T-helper 2 cell treated with Interferon-gamma antibody and Interleukin-4, amounts not matched to agents 5 μg/mL and 100 μg/mL, for 36 hours (primary cell): ENCODE measurements around the gene SPATA2.

Experiments
- DNase-seq: peaks from one replicate; pipeline ENCODE4 v3.0.0; 2021; ENCODE audit warnings: low spot score
- H3K27ac Mint-ChIP-seq: one replicate; pipeline ENCODE4 v1.8.0; 2021; ENCODE audit warnings: mild to moderate bottlenecking, mixed read lengths
- H3K27me3 Mint-ChIP-seq: one replicate; pipeline ENCODE4 v1.8.0; 2021; ENCODE audit warnings: low read depth, mixed read lengths
- H3K36me3 Mint-ChIP-seq: one replicate; pipeline ENCODE4 v1.8.0; 2021; ENCODE audit warnings: low read depth, mixed read lengths
- H3K4me1 Mint-ChIP-seq: one replicate; pipeline ENCODE4 v1.8.0; 2021; ENCODE audit warnings: low read depth, mixed read lengths
- H3K4me3 Mint-ChIP-seq: one replicate; pipeline ENCODE4 v1.8.0; 2022; ENCODE audit warnings: mild to moderate bottlenecking, moderate library complexity, mixed read lengths
- H3K9me3 Mint-ChIP-seq: one replicate; pipeline ENCODE4 v1.8.0; 2021; ENCODE audit warnings: mixed read lengths

The SPATA2 gene

GRCh38 chr20:49889001-49889934, 26.1 kb downstream of the SPATA2 start:
- Mint-ChIP-seq H3K36me3 (peaks cover 26% of the 10 kb centered on the region), H3K4me3 (no peak overlapping the region), H3K27me3 (no peaks in the 10 kb centered on the region), H3K27ac (peak overlapping the region; percentile 41), H3K4me1 (peaks cover 21% of the 10 kb centered on the region), H3K9me3 (no peaks in the 10 kb centered on the region)
- DNase-seq = no peak

- Mint-ChIP-seq H3K36me3 (peaks cover 28% of the 10 kb centered on the region), H3K4me1 (peaks cover 12% of the 10 kb centered on the region), H3K27me3 (no peaks in the 10 kb centered on the region), H3K4me3 (no peak overlapping the region), H3K27ac (peak overlapping the region; percentile 58), H3K9me3 (no peaks in the 10 kb centered on the region)
- DNase-seq = peak; percentile 22
Observed at GRCh38 chr20:49888212-49889000, 26.9 kb downstream of the SPATA2 start.

- H3K36me3 Mint-ChIP-seq = peaks cover 28% of the 10 kb centered on the region
- H3K9me3 Mint-ChIP-seq = no peaks in the 10 kb centered on the region
- H3K4me1 Mint-ChIP-seq = peaks cover 6% of the 10 kb centered on the region
- no peak overlapping the region for H3K4me3 Mint-ChIP-seq
- peak overlapping the region; percentile 77 for H3K27ac Mint-ChIP-seq
- H3K27me3 Mint-ChIP-seq = no peaks in the 10 kb centered on the region
- no peak for DNase-seq
Observed at GRCh38 chr20:49887251-49888211, 27.8 kb downstream of the SPATA2 start.

GRCh38 chr20:49886571-49887213, 28.6 kb downstream of the SPATA2 start:
- no peak overlapping the region for H3K27ac Mint-ChIP-seq

GRCh38 chr20:49885558-49886332, 29.6 kb downstream of the SPATA2 start:
- Mint-ChIP-seq H3K4me3 (no peak overlapping the region), H3K9me3 (no peaks in the 10 kb centered on the region), H3K27ac (no peak overlapping the region), H3K4me1 (peaks cover 5% of the 10 kb centered on the region), H3K36me3 (peaks cover 39% of the 10 kb centered on the region), H3K27me3 (no peaks in the 10 kb centered on the region)
- DNase-seq = no peak

More at GRCh38 chr20:49886571-49887213, 28.6 kb downstream of the SPATA2 start:
- peaks cover 5% of the 10 kb centered on the region for H3K4me1 Mint-ChIP-seq
- peaks cover 36% of the 10 kb centered on the region for H3K36me3 Mint-ChIP-seq
- DNase-seq = no peak
- no peaks in the 10 kb centered on the region for H3K27me3 Mint-ChIP-seq
- H3K4me3 Mint-ChIP-seq = no peak overlapping the region
- no peaks in the 10 kb centered on the region for H3K9me3 Mint-ChIP-seq

- peaks cover under 1% of the 10 kb centered on the region for H3K4me1 Mint-ChIP-seq
- H3K36me3 Mint-ChIP-seq = peaks cover 28% of the 10 kb centered on the region
Observed at GRCh38 chr20:49883246-49883802, 32.0 kb downstream of the SPATA2 start.

GRCh38 chr20:49882171-49882970, 33.0 kb downstream of the SPATA2 start:
- Mint-ChIP-seq H3K36me3 (peaks cover 28% of the 10 kb centered on the region), H3K9me3 (no peaks in the 10 kb centered on the region), H3K27me3 (no peaks in the 10 kb centered on the region), H3K4me1 (no peaks in the 10 kb centered on the region), H3K4me3 (no peak overlapping the region), H3K27ac (no peak overlapping the region)
- DNase-seq = no peak

More at GRCh38 chr20:49883246-49883802, 32.0 kb downstream of the SPATA2 start:
- DNase-seq = no peak
- no peak overlapping the region for H3K27ac Mint-ChIP-seq
- no peaks in the 10 kb centered on the region for H3K9me3 Mint-ChIP-seq
- no peak overlapping the region for H3K4me3 Mint-ChIP-seq
- H3K27me3 Mint-ChIP-seq = no peaks in the 10 kb centered on the region

GRCh38 chr20:49880724-49881445, 34.4 kb downstream of the SPATA2 start:
- H3K27me3 Mint-ChIP-seq = no peaks in the 10 kb centered on the region
- H3K27ac Mint-ChIP-seq = no peak overlapping the region
- no peak overlapping the region for H3K4me3 Mint-ChIP-seq
- DNase-seq = no peak
- no peaks in the 10 kb centered on the region for H3K9me3 Mint-ChIP-seq
- peaks cover 26% of the 10 kb centered on the region for H3K36me3 Mint-ChIP-seq
- no peaks in the 10 kb centered on the region for H3K4me1 Mint-ChIP-seq

GRCh38 chr20:49880177-49880576, 35.2 kb downstream of the SPATA2 start:
- Mint-ChIP-seq H3K27ac (no peak overlapping the region), H3K27me3 (no peaks in the 10 kb centered on the region), H3K4me3 (no peak overlapping the region), H3K9me3 (no peaks in the 10 kb centered on the region), H3K36me3 (peaks cover 26% of the 10 kb centered on the region), H3K4me1 (no peaks in the 10 kb centered on the region)
- DNase-seq = no peak

- peaks cover 30% of the 10 kb centered on the region for H3K36me3 Mint-ChIP-seq
- no peaks in the 10 kb centered on the region for H3K9me3 Mint-ChIP-seq
- no peak overlapping the region for H3K4me3 Mint-ChIP-seq
- H3K4me1 Mint-ChIP-seq = no peaks in the 10 kb centered on the region
- H3K27ac Mint-ChIP-seq = no peak overlapping the region
- no peaks in the 10 kb centered on the region for H3K27me3 Mint-ChIP-seq
- no peak for DNase-seq
Observed at GRCh38 chr20:49878977-49879376, 36.4 kb downstream of the SPATA2 start.

GRCh38 chr20:49877386-49877921, 37.9 kb downstream of the SPATA2 start:
- Mint-ChIP-seq H3K36me3 (peaks cover 29% of the 10 kb centered on the region), H3K4me1 (no peaks in the 10 kb centered on the region), H3K27ac (no peak overlapping the region), H3K27me3 (no peaks in the 10 kb centered on the region), H3K9me3 (no peaks in the 10 kb centered on the region), H3K4me3 (no peak overlapping the region)
- no peak for DNase-seq
